A549 (cell line): ENCODE results near the gene SUSD5.

Experiments
- CTCF ChIP-seq: fragments of >200 bp; sonication (Bioruptor Twin); formaldehyde crosslinking; IDR thresholded peaks from 3 replicates; pipeline ENCODE4 v1.5.1; 2016
- E2F6 ChIP-seq: IDR thresholded peaks from 2 replicates; pipeline ENCODE4 v1.6.1; 2012; ENCODE audit warnings: low read depth, borderline replicate concordance
- ESRRA ChIP-seq: fragments of 150-350 bp; IDR thresholded peaks from 2 replicates; pipeline ENCODE4 v1.6.1; 2014; ENCODE audit warnings: mild to moderate bottlenecking, low read length, borderline replicate concordance
- MAX ChIP-seq: IDR thresholded peaks from 2 replicates; pipeline ENCODE4 v1.6.1; 2012
- POLR2A ChIP-seq: IDR thresholded peaks from 2 replicates; pipeline ENCODE4 v1.6.1; 2012; ENCODE audit warnings: mild to moderate bottlenecking, low read length
- REST ChIP-seq: fragments of 200-600 bp; sonication (generic); IDR thresholded peaks from 2 replicates; pipeline ENCODE4 v1.6.1; 2016; ENCODE audit warnings: antibody characterized with exemption, mild to moderate bottlenecking, moderate library complexity
- RFX5 ChIP-seq: fragments of 450-650 bp; IDR thresholded peaks from 2 replicates; pipeline ENCODE4 v1.7.1; 2014; ENCODE audit warnings: antibody characterized with exemption, mild to moderate bottlenecking, moderate library complexity
- TP53 ChIP-seq: fragments of 250-450 bp; sonication (Bioruptor Pico); IDR thresholded peaks from 2 replicates; pipeline ENCODE4 v1.5.0; 2021; ENCODE audit warnings: mild to moderate bottlenecking, moderate library complexity

GRCh38 chr3:33105341-33105948, 113.2 kb downstream of the SUSD5 start:
- TF ChIP-seq POLR2A (no peak), CTCF (no peak), E2F6 (no peak), TP53 (CRISPR knock-in tag) (no peak), ESRRA (no peak), RFX5 (no peak), REST (no peak), MAX (no peak)
